ENCODE measurements around the gene BCL2L14. TPM values are rescaled to one million over a fixed set of nuclear protein-coding genes. Genes with fewer than 3 reads are reported as not detected.

Gene BCL2L14
- total and polyA plus RNA-seq, 2 of the 13 experiments (the other 11 are each of a cell fraction or from before 2014, with no cell fraction given) = 0.11 TPM; not detected in 1

DNA sequence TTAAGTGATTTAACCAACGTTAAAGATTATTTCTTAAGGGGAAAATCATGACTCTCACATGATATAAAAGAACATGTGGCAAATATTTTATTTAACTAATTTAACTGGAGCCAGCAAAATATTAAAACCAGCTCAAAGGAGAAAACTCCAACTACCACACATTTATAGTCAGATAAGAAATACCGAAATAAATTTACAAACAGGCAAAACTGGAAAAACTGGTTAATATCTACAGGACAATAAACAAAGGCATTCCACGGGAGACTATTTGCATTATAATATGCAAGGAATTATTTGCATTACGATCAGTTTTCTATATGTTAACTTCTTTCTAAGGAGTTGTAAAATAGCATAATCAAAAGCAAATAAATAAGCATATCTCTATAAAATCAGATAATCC lies 13.8 kb upstream of the BCL2L14 start:
- Histone ChIP-seq H3K9ac (ENCODE audit: insufficient read depth, low read depth, low read length) (no peak overlapping the region), H4K20me1 (ENCODE audit: insufficient read depth, low read length) (no peaks in the 10 kb centered on the region), H3K79me2 (ENCODE audit: insufficient read depth, low read length) (no peaks in the 10 kb centered on the region), H2AFZ (ENCODE audit: low read length) (no peak overlapping the region), H3K4me1 (ENCODE audit: insufficient read depth, low read length) (peaks cover 18% of the 10 kb centered on the region), H3K4me3 (replicated peaks in 1 of 3; ENCODE audit: insufficient read depth in 1 of 3, low read depth in 2 of 3, low read length in 3 of 3) (no peak overlapping the region), H3K4me2 (ENCODE audit: low read depth, low read length) (no peak overlapping the region), H3K36me3 (replicated peaks in 1 of 2; ENCODE audit: control insufficient read depth in 1 of 2, insufficient read depth in 2 of 2, low read length in 2 of 2) (no peaks in the 10 kb centered on the region), H3K9me3 (ENCODE audit: low read length) (peaks cover 5% of the 10 kb centered on the region; the same call in 1 of the 2 replicates), H3K27me3 (ENCODE audit: control insufficient read depth in 1 of 2, insufficient read depth in 2 of 2, low read length in 2 of 2) (0 out of 5 replicates have a peak, but pooled peaks cover 0 to 5% of the 10 kb centered on the region in 2 experiments), H3K27ac (ENCODE audit: extremely low read length, insufficient read depth, low read length) (no peak overlapping the region)
- FAIRE-seq (no peak), ATAC-seq (no peak), DNase-seq (ENCODE audit: low spot score) (no peak)
- WGBS (ENCODE audit: low lambda C conversion rate) = 45% methylated on average over 4 of the region's 4 CpGs
- intact Hi-C loops (cut with micrococcal nuclease; ENCODE audit: unreplicated experiment) (no loop called here), in situ Hi-C loops (cut with HindIII; ENCODE audit: extremely low pct_ligation_motif_present, low pct_unique_long_range_greater_than_20kb) (no loop called here)
- ChIA-PET POLR2A (no interaction called here), CTCF (ENCODE audit: low intra/inter-chr PET ratio, low total read pairs) (no interaction called here)
- TF ChIP-seq, protein P1, sequence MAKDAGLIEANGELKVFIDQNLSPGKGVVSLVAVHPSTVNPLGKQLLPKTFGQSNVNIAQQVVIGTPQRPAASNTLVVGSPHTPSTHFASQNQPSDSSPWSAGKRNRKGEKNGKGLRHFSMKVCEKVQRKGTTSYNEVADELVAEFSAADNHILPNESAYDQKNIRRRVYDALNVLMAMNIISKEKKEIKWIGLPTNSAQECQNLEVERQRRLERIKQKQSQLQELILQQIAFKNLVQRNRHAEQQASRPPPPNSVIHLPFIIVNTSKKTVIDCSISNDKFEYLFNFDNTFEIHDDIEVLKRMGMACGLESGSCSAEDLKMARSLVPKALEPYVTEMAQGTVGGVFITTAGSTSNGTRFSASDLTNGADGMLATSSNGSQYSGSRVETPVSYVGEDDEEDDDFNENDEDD (CRISPR knock-in tag; IDR thresholded peaks at IDR 0.05; ENCODE audit: borderline replicate concordance) = no peak
- TF ChIP-seq, protein P2, sequence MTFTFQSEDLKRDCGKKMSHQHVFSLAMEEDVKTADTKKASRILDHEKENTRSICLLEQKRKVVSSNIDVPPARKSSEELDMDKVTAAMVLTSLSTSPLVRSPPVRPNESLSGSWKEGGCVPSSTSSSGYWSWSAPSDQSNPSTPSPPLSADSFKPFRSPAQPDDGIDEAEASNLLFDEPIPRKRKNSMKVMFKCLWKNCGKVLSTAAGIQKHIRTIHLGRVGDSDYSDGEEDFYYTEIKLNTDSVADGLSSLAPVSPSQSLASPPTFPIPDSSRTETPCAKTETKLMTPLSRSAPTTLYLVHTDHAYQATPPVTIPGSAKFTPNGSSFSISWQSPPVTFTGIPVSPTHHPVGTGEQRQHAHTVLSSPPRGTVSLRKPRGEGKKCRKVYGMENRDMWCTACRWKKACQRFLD (CRISPR knock-in tag; IDR thresholded peaks at IDR 0.05; ENCODE audit: borderline replicate concordance) = no peak
- TF ChIP-seq ZNF674 (CRISPR knock-in tag; IDR thresholded peaks at IDR 0.05; ENCODE audit: low read depth) (no peak), PLRG1 (conservative IDR thresholded peaks at IDR 0.05) (no peak), HNRNPLL (IDR thresholded peaks at IDR 0.05; ENCODE audit: low read depth, low read length, poor library complexity, severe bottlenecking) (no peak), ZNF263 (CRISPR knock-in tag; IDR thresholded peaks at IDR 0.05) (no peak), ZNF343 (CRISPR knock-in tag; IDR thresholded peaks at IDR 0.05) (no peak)
- no TSS peak for BruUV-seq (replicated peaks)
